ENCODE data around the gene MMP24.
A peak's percentile ranks its signal among the peaks of the same experiment; 100 is the strongest.

MMP24 gene

DNA sequence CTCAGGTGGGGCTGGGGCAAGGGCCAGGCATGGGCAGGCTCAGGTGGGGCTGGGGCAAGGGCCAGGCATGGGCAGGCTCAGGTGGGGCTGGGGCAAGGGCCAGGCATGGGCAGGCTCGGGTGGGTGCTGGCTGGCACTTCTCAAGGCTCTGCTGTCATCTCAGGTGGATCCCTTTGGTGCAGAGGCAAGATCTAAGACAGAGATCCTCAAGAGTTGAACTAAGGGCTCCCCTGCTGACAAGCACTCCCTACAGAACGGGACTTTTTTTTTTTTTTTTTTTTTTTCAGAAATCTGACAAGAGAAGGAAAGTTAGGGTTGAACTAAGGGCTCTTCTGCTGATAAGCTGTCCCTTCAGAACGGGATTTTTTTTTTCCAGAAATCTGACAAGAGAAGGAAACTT, 26.5 kb downstream of the MMP24 start:
- TF ChIP-seq FOXP2 (optimal IDR thresholded peaks at IDR 0.05; ENCODE audit: borderline replicate concordance, extremely low read depth, extremely low read length, insufficient read depth), result no peak
- no peak for TF ChIP-seq SIN3A (IDR thresholded peaks at IDR 0.05; ENCODE audit: borderline replicate concordance, insufficient read depth, low read length)
- no peak for TF ChIP-seq TAF1 (IDR thresholded peaks at IDR 0.05; ENCODE audit: borderline replicate concordance, insufficient read depth, low read length)
- TF ChIP-seq POLR2AphosphoS5 (IDR thresholded peaks at IDR 0.05; ENCODE audit: low read depth, low read length), result no peak
- TF ChIP-seq, protein P1, sequence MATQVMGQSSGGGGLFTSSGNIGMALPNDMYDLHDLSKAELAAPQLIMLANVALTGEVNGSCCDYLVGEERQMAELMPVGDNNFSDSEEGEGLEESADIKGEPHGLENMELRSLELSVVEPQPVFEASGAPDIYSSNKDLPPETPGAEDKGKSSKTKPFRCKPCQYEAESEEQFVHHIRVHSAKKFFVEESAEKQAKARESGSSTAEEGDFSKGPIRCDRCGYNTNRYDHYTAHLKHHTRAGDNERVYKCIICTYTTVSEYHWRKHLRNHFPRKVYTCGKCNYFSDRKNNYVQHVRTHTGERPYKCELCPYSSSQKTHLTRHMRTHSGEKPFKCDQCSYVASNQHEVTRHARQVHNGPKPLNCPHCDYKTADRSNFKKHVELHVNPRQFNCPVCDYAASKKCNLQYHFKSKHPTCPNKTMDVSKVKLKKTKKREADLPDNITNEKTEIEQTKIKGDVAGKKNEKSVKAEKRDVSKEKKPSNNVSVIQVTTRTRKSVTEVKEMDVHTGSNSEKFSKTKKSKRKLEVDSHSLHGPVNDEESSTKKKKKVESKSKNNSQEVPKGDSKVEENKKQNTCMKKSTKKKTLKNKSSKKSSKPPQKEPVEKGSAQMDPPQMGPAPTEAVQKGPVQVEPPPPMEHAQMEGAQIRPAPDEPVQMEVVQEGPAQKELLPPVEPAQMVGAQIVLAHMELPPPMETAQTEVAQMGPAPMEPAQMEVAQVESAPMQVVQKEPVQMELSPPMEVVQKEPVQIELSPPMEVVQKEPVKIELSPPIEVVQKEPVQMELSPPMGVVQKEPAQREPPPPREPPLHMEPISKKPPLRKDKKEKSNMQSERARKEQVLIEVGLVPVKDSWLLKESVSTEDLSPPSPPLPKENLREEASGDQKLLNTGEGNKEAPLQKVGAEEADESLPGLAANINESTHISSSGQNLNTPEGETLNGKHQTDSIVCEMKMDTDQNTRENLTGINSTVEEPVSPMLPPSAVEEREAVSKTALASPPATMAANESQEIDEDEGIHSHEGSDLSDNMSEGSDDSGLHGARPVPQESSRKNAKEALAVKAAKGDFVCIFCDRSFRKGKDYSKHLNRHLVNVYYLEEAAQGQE (IDR thresholded peaks at IDR 0.05; ENCODE audit: insufficient read depth in 1 of 2, low read depth in 2 of 2, low read length in 2 of 2), result no peak

GRCh38 chr20:35254448-35254999, 28.0 kb downstream of the MMP24 start:
- no peak for TF ChIP-seq SIN3A (IDR thresholded peaks at IDR 0.05; ENCODE audit: borderline replicate concordance, insufficient read depth, low read length)
- TF ChIP-seq, protein P1 (IDR thresholded peaks at IDR 0.05; ENCODE audit: insufficient read depth in 1 of 2, low read depth in 2 of 2, low read length in 2 of 2), result no peak
- TF ChIP-seq POLR2AphosphoS5 (IDR thresholded peaks at IDR 0.05; ENCODE audit: low read depth, low read length), result no peak
- TF ChIP-seq TAF1 (IDR thresholded peaks at IDR 0.05; ENCODE audit: borderline replicate concordance, insufficient read depth, low read length), result no peak
- no peak for TF ChIP-seq FOXP2 (optimal IDR thresholded peaks at IDR 0.05; ENCODE audit: borderline replicate concordance, extremely low read depth, extremely low read length, insufficient read depth)

- TF ChIP-seq FOXP2 (optimal IDR thresholded peaks at IDR 0.05; ENCODE audit: borderline replicate concordance, extremely low read depth, extremely low read length, insufficient read depth), result no peak
- TF ChIP-seq, protein P1 (IDR thresholded peaks at IDR 0.05; ENCODE audit: insufficient read depth in 1 of 2, low read depth in 2 of 2, low read length in 2 of 2), result peak; percentile 34 to 85; a peak in 2 of 4 replicates
Measured at GRCh38 chr20:35257175-35257909, 30.9 kb downstream of the MMP24 start.

GRCh38 chr20:35260426-35260825, 33.9 kb downstream of the MMP24 start:
- TF ChIP-seq FOXP2 (optimal IDR thresholded peaks at IDR 0.05; ENCODE audit: borderline replicate concordance, extremely low read depth, extremely low read length, insufficient read depth), result no peak
- TF ChIP-seq, protein P1 (IDR thresholded peaks at IDR 0.05; ENCODE audit: insufficient read depth in 1 of 2, low read depth in 2 of 2, low read length in 2 of 2), result no peak
- TF ChIP-seq POLR2AphosphoS5 (IDR thresholded peaks at IDR 0.05; ENCODE audit: low read depth, low read length), result no peak
- TF ChIP-seq SIN3A (IDR thresholded peaks at IDR 0.05; ENCODE audit: borderline replicate concordance, insufficient read depth, low read length), result no peak
- no peak for TF ChIP-seq TAF1 (IDR thresholded peaks at IDR 0.05; ENCODE audit: borderline replicate concordance, insufficient read depth, low read length)
